Gastroesophageal sphincter (tissue), 4 donors: ENCODE measurements around the gene SEPTIN2. TPM values are rescaled to one million over a fixed set of nuclear protein-coding genes. Genes with fewer than 3 reads are reported as not detected.

ENCODE experiments used
- ATAC-seq: fragments of 150-250 bp; one replicate; pipeline ENCODE4 v1.9.1; 2016; ENCODE audit warnings: mild to moderate bottlenecking, moderate library complexity
- H3K27ac ChIP-seq, 4 donors: fragments of 200-600 bp; sonication (generic) in 3 of 4; 1 replicate in 3 of 4; 2 replicates in 1 of 4; pipeline ENCODE4 v1.5.1; 2016 to 2019
- H3K27me3 ChIP-seq: fragments of 200-600 bp; sonication (generic); one replicate; pipeline ENCODE4 v1.5.1; 2019
- H3K36me3 ChIP-seq, 2 donors: fragments of 200-600 bp; sonication (generic); one replicate each; pipeline ENCODE4 v1.5.1; 2019; ENCODE audit warnings: control low read depth in 1 of 2
- H3K4me1 ChIP-seq, 3 donors: fragments of 200-600 bp; sonication (generic); 1 replicate in 2 of 3; 2 replicates in 1 of 3; pipeline ENCODE4 v1.5.1; 2016 to 2019; ENCODE audit warnings: control low read depth in 2 of 3
- H3K4me3 ChIP-seq, 2 donors: fragments of 200-600 bp; sonication (generic); one replicate each; pipeline ENCODE4 v1.5.1; 2019; ENCODE audit warnings: mild to moderate bottlenecking in 1 of 2, moderate library complexity in 1 of 2
- H3K9me3 ChIP-seq, 3 donors: fragments of 200-600 bp; sonication (generic); one replicate each; pipeline ENCODE4 v1.5.1; 2017 to 2019; ENCODE audit warnings: control low read depth in 2 of 3
- EP300 ChIP-seq: sonication (generic); formaldehyde crosslinking; IDR thresholded peaks from one replicate; pipeline ENCODE4 v1.6.1; 2017; ENCODE audit warnings: antibody characterized with exemption, mild to moderate bottlenecking
- POLR2A ChIP-seq, 2 donors: fragments of 450-650 bp; IDR thresholded peaks; one replicate each; pipeline ENCODE4 v1.6.1; 2017; ENCODE audit warnings: antibody characterized with exemption in 2 of 2, mild to moderate bottlenecking in 2 of 2, moderate library complexity in 1 of 2
- POLR2AphosphoS5 ChIP-seq: sonication (generic); formaldehyde crosslinking; IDR thresholded peaks from one replicate; pipeline ENCODE4 v1.6.1; 2017; ENCODE audit warnings: antibody characterized with exemption
- WGBS, 2 donors: methylation state at CpG; one replicate each; pipeline ENCODE4 v1.1.5; 2018; ENCODE audit warnings: low coverage in 1 of 2; 5-methylcytosine and 5-hydroxymethylcytosine counted together
- total RNA-seq, 4 donors: library from RNA; depleted of rRNA; stranded (reverse); fragments of >200 nt; gene quantifications; one replicate each; pipeline ENCODE4 v1.1.0, GENCODE V29; 2016
- TF ChIP-seq, protein P1 (sequence below), 4 experiments: fragments of 200-600 bp in 2 of 4; fragments of 450-650 bp in 2 of 4; sonication (generic) in 1 of 4; IDR thresholded peaks; one replicate each; pipeline ENCODE4 v1.5.1; 2017 to 2019; ENCODE audit warnings: antibody characterized with exemption in 4 of 4, mild to moderate bottlenecking in 2 of 4, moderate library complexity in 2 of 4

The SEPTIN2 gene
- total RNA-seq, 4 donors from 2014 or later = 317 to 360 (median 330) TPM

DNA sequence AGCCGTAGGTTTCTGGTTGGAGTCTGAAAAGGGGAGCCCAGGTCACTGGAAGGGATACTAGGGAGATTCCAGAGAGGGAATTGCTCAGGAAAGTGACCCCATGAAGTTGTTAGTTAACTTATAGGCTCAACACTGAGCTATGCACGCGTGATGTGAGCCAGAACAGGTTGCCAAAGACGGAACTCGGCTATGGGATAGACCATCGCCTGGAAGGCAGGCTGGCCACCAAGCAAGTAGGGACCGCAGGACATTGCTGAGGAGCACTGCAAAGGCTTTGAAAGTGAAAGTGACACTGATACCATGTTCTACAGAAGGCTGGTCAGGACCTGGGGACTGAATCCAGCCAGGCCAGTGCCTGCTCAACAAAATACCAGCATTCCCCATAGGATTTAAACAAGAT lies 47.7 kb downstream of the SEPTIN2 start:
- no peak for ATAC-seq
- H3K36me3 ChIP-seq = no peaks in the 10 kb centered on the region
- whole genome bisulfite sequencing, 2 donors = 79 to 89% methylated on average over 3 to 7 of the region's 7 CpGs
- no peak overlapping the region for H3K4me3 ChIP-seq
- no peaks in the 10 kb centered on the region for H3K9me3 ChIP-seq
- TF ChIP-seq POLR2A (IDR thresholded peaks at IDR 0.05) = no peak
- TF ChIP-seq, protein P1, sequence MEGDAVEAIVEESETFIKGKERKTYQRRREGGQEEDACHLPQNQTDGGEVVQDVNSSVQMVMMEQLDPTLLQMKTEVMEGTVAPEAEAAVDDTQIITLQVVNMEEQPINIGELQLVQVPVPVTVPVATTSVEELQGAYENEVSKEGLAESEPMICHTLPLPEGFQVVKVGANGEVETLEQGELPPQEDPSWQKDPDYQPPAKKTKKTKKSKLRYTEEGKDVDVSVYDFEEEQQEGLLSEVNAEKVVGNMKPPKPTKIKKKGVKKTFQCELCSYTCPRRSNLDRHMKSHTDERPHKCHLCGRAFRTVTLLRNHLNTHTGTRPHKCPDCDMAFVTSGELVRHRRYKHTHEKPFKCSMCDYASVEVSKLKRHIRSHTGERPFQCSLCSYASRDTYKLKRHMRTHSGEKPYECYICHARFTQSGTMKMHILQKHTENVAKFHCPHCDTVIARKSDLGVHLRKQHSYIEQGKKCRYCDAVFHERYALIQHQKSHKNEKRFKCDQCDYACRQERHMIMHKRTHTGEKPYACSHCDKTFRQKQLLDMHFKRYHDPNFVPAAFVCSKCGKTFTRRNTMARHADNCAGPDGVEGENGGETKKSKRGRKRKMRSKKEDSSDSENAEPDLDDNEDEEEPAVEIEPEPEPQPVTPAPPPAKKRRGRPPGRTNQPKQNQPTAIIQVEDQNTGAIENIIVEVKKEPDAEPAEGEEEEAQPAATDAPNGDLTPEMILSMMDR (IDR thresholded peaks at IDR 0.05) = no peak
- no peak for TF ChIP-seq POLR2AphosphoS5
- no peak for TF ChIP-seq EP300
- H3K4me1 ChIP-seq = peaks cover 0 to 39% (median 3%) of the 10 kb centered on the region in 3 donors
- H3K27ac ChIP-seq = no peak overlapping the region
- no peaks in the 10 kb centered on the region for H3K27me3 ChIP-seq

DNA sequence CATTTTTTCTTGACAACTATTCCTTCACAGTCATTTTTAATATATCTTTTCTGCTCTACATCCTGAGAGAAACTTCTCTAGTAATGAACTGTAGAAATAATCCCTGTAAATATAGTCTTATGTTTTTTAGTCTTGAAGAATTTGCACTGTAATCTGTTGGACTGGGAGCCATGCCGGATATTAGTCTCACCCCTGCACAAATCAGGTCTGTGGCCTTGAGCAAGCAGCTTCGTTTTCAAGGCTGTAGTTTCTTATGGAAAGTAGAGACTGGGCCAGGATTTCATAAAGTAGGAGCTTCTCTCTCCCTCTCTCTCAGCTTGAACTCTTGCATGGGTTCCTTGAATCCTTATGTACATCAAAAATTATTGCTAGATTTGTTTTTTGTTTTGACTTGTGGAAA lies 49.1 kb downstream of the SEPTIN2 start:
- WGBS, 2 donors = 77% methylated on average over 2 of the region's 2 CpGs; no CpG with 5 or more reads in 1 of the 2 donors
- ATAC-seq = no peak
- Histone ChIP-seq H3K27me3 (no peaks in the 10 kb centered on the region), H3K27ac (no peak overlapping the region), H3K9me3 (no peaks in the 10 kb centered on the region), H3K36me3 (no peaks in the 10 kb centered on the region), H3K4me3 (no peak overlapping the region), H3K4me1 (peaks cover 0 to 29% (median 0%) of the 10 kb centered on the region in 3 donors)
- TF ChIP-seq POLR2AphosphoS5 (no peak), EP300 (no peak), POLR2A (IDR thresholded peaks at IDR 0.05) (no peak)
- TF ChIP-seq, protein P1 (IDR thresholded peaks at IDR 0.05) = no peak

DNA sequence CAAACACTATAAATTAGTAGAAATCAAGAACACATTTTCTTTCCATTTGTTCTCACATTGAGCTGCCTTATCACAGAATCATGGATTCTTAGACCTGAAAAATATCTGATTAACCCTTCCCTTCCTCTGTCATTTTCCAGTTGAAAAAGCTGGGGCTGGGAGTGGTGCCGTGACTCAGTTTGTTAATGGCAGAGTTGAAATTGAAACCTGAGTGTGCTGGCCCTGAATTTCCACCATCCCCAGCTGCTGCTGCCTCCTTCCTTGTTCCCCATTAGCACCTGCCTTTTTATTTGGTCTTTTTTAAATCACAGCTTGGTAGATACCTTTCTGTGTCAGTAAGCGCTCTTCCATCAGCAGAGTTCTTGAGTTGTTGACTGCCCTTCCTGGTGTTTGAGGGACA lies 51.0 kb downstream of the SEPTIN2 start:
- no peaks in the 10 kb centered on the region for H3K36me3 ChIP-seq
- no peak for ATAC-seq
- WGBS, 2 donors = 95% methylated on average over 2 of the region's 2 CpGs; no CpG with 5 or more reads in 1 of the 2 donors
- no peak overlapping the region for H3K27ac ChIP-seq
- peaks cover 0 to 25% (median 0%) of the 10 kb centered on the region in 3 donors for H3K4me1 ChIP-seq
- TF ChIP-seq, protein P1 (IDR thresholded peaks at IDR 0.05) = no peak
- TF ChIP-seq POLR2AphosphoS5 (no peak), POLR2A (IDR thresholded peaks at IDR 0.05) (no peak), EP300 (no peak)
- no peak overlapping the region for H3K4me3 ChIP-seq
- H3K9me3 ChIP-seq = no peaks in the 10 kb centered on the region
- H3K27me3 ChIP-seq = no peaks in the 10 kb centered on the region

DNA sequence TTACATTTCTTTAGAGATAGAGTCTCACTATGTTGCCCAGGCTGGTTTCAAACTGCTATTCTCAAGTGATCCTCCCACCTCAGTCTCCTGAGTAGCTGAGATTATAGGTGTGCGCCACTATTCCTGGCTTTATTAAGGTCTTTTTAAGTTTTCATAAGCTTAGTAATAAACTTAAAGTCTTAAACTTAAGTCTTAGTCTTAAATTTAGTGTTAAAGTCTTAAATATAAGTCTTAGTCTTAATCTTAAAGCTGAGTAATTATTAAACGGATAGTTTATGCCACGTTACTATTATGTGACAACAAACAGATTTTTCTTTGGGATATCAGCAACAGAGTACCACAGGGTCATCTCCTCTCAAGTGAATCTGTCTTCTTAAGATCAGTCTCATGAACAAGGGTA lies 52.9 kb downstream of the SEPTIN2 start:
- Histone ChIP-seq H3K4me1 (peaks cover 0 to 20% (median 0%) of the 10 kb centered on the region in 3 donors), H3K36me3 (peaks cover 0 to 7% of the 10 kb centered on the region in 2 donors), H3K4me3 (no peak overlapping the region), H3K9me3 (no peaks in the 10 kb centered on the region), H3K27me3 (no peaks in the 10 kb centered on the region), H3K27ac (no peak overlapping the region)
- TF ChIP-seq, protein P1 (IDR thresholded peaks at IDR 0.05) = no peak
- TF ChIP-seq POLR2A (IDR thresholded peaks at IDR 0.05) = no peak
- no peak for TF ChIP-seq EP300
- TF ChIP-seq POLR2AphosphoS5 = no peak
- 87 to 98% methylated on average over 3 of the region's 3 CpGs for WGBS, 2 donors
- ATAC-seq = no peak

DNA sequence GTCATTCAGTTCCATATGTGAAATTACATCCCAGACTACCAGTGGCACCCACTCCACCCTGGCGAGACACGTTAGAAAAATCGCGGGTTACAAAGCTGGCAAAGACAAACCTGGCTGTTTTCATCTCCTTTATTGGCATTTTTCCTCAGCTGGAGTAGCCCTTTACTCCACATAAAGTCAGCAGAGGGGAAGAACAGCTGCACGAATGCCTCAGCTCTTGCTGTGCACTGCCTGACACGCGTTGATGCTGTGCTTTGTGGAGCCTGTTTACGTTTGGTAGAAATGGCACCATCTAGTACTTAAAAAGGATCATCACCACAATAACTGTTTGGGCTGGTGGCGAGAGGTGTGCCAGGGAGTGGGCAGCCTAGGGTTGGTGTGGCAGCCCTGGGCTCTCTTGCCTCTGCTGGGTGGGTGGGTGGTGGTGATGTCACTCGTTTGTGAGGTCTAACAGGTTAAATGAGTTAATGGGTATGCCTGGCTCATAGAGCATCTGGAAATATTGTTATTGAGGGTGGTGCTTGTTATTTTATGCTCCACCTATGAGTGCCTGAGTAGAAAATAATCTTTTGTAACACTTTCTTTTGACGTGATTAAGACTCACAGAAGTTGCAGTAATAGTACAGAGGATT lies 56.8 kb downstream of the SEPTIN2 start:
- H3K27me3 ChIP-seq = no peaks in the 10 kb centered on the region
- TF ChIP-seq POLR2AphosphoS5 (no peak), POLR2A (IDR thresholded peaks at IDR 0.05) (no peak), EP300 (no peak)
- TF ChIP-seq, protein P1 (IDR thresholded peaks at IDR 0.05) = no peak
- no peaks in the 10 kb centered on the region for H3K9me3 ChIP-seq
- H3K4me1 ChIP-seq = peaks cover 0 to 8% (median 0%) of the 10 kb centered on the region in 3 donors
- H3K27ac ChIP-seq = no peak overlapping the region
- ATAC-seq = no peak
- no peak overlapping the region for H3K4me3 ChIP-seq
- whole genome bisulfite sequencing, 2 donors = 66 to 70% methylated on average over 9 of the region's 11 CpGs
- H3K36me3 ChIP-seq = peaks cover 0 to 38% of the 10 kb centered on the region in 2 donors
